ENCODE measurements around the gene PITPNM2.

DNA sequence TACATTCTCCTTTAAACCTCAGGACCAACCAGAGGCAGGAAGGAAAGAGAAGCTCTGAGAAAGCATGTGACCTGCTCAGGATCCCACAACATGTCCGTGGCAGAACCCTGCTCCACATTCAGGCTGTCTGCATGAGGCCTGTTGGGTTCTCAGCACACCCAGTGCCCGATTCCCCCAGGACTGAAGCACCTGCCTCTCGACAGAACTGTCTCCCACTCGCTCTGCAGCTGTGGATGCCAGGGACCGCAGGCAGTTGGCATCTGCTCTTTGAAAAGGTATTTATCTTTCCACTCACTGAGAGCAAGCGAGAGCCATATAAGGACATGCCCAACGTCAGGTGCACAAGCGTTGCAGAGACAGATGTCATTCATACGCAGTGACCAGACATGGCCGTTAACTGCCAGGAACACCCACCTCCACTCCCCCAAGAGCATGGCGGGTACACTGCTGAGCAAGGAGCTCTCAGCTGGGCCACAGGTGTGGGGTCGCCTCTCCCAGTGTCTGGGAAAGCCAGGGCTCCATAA, 18.9 kb downstream of the PITPNM2 start:
- TF ChIP-seq CTCF (IDR thresholded peaks at IDR 0.05; ENCODE audit: low read depth, low read length, poor library complexity, severe bottlenecking) (no peak), EZH2phosphoT487 (IDR thresholded peaks at IDR 0.05; ENCODE audit: borderline replicate concordance, low read length) (no peak)

All from DOHH2 (cell line).